GM23338 (cell line): ENCODE results near the gene UBE3A. TPM values are rescaled to one million over a fixed set of nuclear protein-coding genes. Genes with fewer than 3 reads are reported as not detected.

Source experiments
- ATAC-seq: fragments of 200-7000 bp; cut with Tn5 transposase; 3 replicates; pipeline ENCODE4 v1.9.1; 2020
- DNase-seq: peaks from one replicate; pipeline ENCODE4 v3.0.0-alpha.2; 2015; ENCODE audit warnings: low spot score
- H2AFZ ChIP-seq: fragments of 200-600 bp; sonication (generic); 2 replicates; pipeline ENCODE4 v1.8.0; 2016; ENCODE audit warnings: antibody characterized with exemption, mild to moderate bottlenecking, moderate library complexity
- H3F3A ChIP-seq: fragments of 200-600 bp; sonication (generic); replicated peaks from 2 replicates; pipeline ENCODE4 v1.8.0; 2017; ENCODE audit warnings: antibody characterized with exemption, mixed run types, low read depth
- H3K27ac ChIP-seq: fragments of 200-600 bp; sonication (generic); 2 replicates; pipeline ENCODE4 v1.6.1; 2016; ENCODE audit warnings: low read depth
- H3K27me3 ChIP-seq: fragments of 200-600 bp; sonication (generic); 2 replicates; pipeline ENCODE4 v1.8.0; 2016; ENCODE audit warnings: mild to moderate bottlenecking, mixed run types, moderate library complexity; ENCODE audit not compliant: insufficient read depth
- H3K36me3 ChIP-seq: fragments of 200-600 bp; sonication (generic); 2 replicates; pipeline ENCODE4 v1.8.0; 2016; ENCODE audit warnings: mild to moderate bottlenecking; ENCODE audit not compliant: insufficient read depth
- H3K4me1 ChIP-seq: fragments of 200-600 bp; sonication (generic); 2 replicates; pipeline ENCODE4 v1.8.0; 2016; ENCODE audit warnings: mild to moderate bottlenecking, moderate library complexity; ENCODE audit not compliant: insufficient read depth
- H3K4me2 ChIP-seq: fragments of 200-600 bp; sonication (generic); 2 replicates; pipeline ENCODE4 v1.7.1; 2017; ENCODE audit warnings: mixed run types
- H3K4me3 ChIP-seq: fragments of 200-600 bp; sonication (generic); 2 replicates; pipeline ENCODE4 v1.6.1; 2016; ENCODE audit warnings: mixed run types
- H3K79me2 ChIP-seq: fragments of 200-600 bp; sonication (generic); replicated peaks from 2 replicates; pipeline ENCODE4 v1.8.0; 2017; ENCODE audit warnings: mild to moderate bottlenecking; ENCODE audit not compliant: insufficient read depth
- H3K9me2 ChIP-seq: fragments of 200-600 bp; sonication (generic); 2 replicates; pipeline ENCODE4 v1.8.0; 2017; ENCODE audit not compliant: insufficient read depth
- H4K20me1 ChIP-seq: fragments of 200-600 bp; sonication (generic); replicated peaks from 2 replicates; pipeline ENCODE4 v1.8.0; 2017; ENCODE audit warnings: mild to moderate bottlenecking; ENCODE audit not compliant: insufficient read depth
- H3K27ac Mint-ChIP-seq: 2 replicates; pipeline ENCODE4 v1.8.0; 2020; ENCODE audit warnings: inconsistent platforms, mild to moderate bottlenecking, moderate library complexity, mixed read lengths
- H3K27me3 Mint-ChIP-seq: 3 replicates; pipeline ENCODE4 v1.8.0; 2022; ENCODE audit warnings: low read depth, mild to moderate bottlenecking, moderate library complexity, mixed read lengths, inconsistent platforms; ENCODE audit not compliant: insufficient read depth, poor library complexity
- H3K36me3 Mint-ChIP-seq: 3 replicates; pipeline ENCODE4 v1.8.0; 2021; ENCODE audit warnings: low read depth, mild to moderate bottlenecking, inconsistent platforms, moderate library complexity, mixed read lengths
- H3K4me1 Mint-ChIP-seq: 3 replicates; pipeline ENCODE4 v1.8.0; 2020; ENCODE audit warnings: mild to moderate bottlenecking, inconsistent platforms, mixed read lengths
- H3K4me3 Mint-ChIP-seq: 3 replicates; pipeline ENCODE4 v1.8.0; 2021; ENCODE audit warnings: moderate library complexity, mild to moderate bottlenecking, inconsistent platforms, mixed read lengths
- H3K9me3 Mint-ChIP-seq: 3 replicates; pipeline ENCODE4 v1.8.0; 2020; ENCODE audit warnings: moderate library complexity, mild to moderate bottlenecking, inconsistent platforms, mixed read lengths
- CREB1 ChIP-seq: fragments of 250-450 bp; sonication (Bioruptor Pico); IDR thresholded peaks from 2 replicates; pipeline ENCODE4 v1.5.0; 2020; ENCODE audit warnings: low read depth, mild to moderate bottlenecking, moderate library complexity
- ETS1 ChIP-seq: IDR thresholded peaks from 2 replicates; pipeline ENCODE4 v1.6.1; 2016; ENCODE audit warnings: antibody characterized with exemption
- EZH2 ChIP-seq: fragments of 200-600 bp; sonication (generic); IDR thresholded peaks from one replicate; pipeline ENCODE4 v1.8.0; 2017; ENCODE audit warnings: antibody characterized with exemption, mild to moderate bottlenecking, low read depth; ENCODE audit not compliant: unreplicated experiment
- EZH2phosphoT487 ChIP-seq: fragments of 200-600 bp; sonication (generic); IDR thresholded peaks from one replicate; pipeline ENCODE4 v1.8.1; 2018; ENCODE audit warnings: antibody characterized with exemption; ENCODE audit not compliant: unreplicated experiment
- JUNB ChIP-seq: IDR thresholded peaks from one replicate; pipeline ENCODE4 v1.6.1; 2016; ENCODE audit warnings: antibody characterized with exemption; ENCODE audit not compliant: unreplicated experiment
- POLR2AphosphoS5 ChIP-seq: IDR thresholded peaks from 2 replicates; pipeline ENCODE4 v1.6.1; 2016; ENCODE audit warnings: antibody characterized with exemption, low read depth
- REST ChIP-seq: IDR thresholded peaks from one replicate; pipeline ENCODE4 v1.6.1; 2018; ENCODE audit warnings: antibody characterized with exemption; ENCODE audit not compliant: unreplicated experiment
- ZNF114 ChIP-seq: fragments of 250-450 bp; sonication (Bioruptor Pico); IDR thresholded peaks from 2 replicates; pipeline ENCODE4 v1.5.0; 2020; ENCODE audit warnings: mild to moderate bottlenecking, moderate library complexity
- ZNF331 ChIP-seq: fragments of 250-450 bp; sonication (Bioruptor Pico); IDR thresholded peaks from 2 replicates; pipeline ENCODE4 v1.5.0; 2020; ENCODE audit warnings: low read depth, mild to moderate bottlenecking, moderate library complexity
- polyA plus RNA-seq: library from polyadenylated mRNA; unstranded; fragments of >200 nt; fragmentation: Nextera tagmentation; extraction: Ambion mirVana; gene quantifications from 2 replicates; pipeline ENCODE4 v1.2.1, GENCODE V29; 2016
- total RNA-seq: library from RNA; depleted of rRNA; stranded (reverse); fragments of >200 nt; shearing (Covaris generic); gene quantifications from 2 replicates; pipeline ENCODE4 v1.2.3, GENCODE V29; 2014

UBE3A gene
- total and polyA plus RNA-seq, 2 experiments from 2014 or later: 96.1 to 150 TPM

GRCh38 chr15:25392806-25393205 lies 46.0 kb downstream of the UBE3A start (continued):
- TF ChIP-seq REST (no peak), ZNF114 (CRISPR knock-in tag) (no peak), POLR2AphosphoS5 (no peak), ETS1 (no peak)

- H3K27ac ChIP-seq: no peak overlapping the region
- no peaks in the 10 kb centered on the region for H3K36me3 ChIP-seq
- TF ChIP-seq ZNF331 (no peak), JUNB (no peak), EZH2phosphoT487 (no peak)
- H3F3A ChIP-seq: no peaks in the 10 kb centered on the region
- DNase-seq: no peak
- H4K20me1 ChIP-seq: no peaks in the 10 kb centered on the region
- peaks cover 93% of the 10 kb centered on the region for H3K79me2 ChIP-seq
- peaks cover 6% of the 10 kb centered on the region; the same call in 1 of the 2 replicates for H3K4me1 ChIP-seq
- no peak for ATAC-seq
- H3K9me3 Mint-ChIP-seq: no peaks in the 10 kb centered on the region
- H3K4me3 ChIP-seq: no peak overlapping the region
- no peak overlapping the region for H3K4me3 Mint-ChIP-seq
- H3K36me3 Mint-ChIP-seq: peaks cover 20% of the 10 kb centered on the region; the same call in 2 of the 3 replicates
- no peaks in the 10 kb centered on the region; the same call in 1 of the 2 replicates for H3K9me2 ChIP-seq
- no peaks in the 10 kb centered on the region for H3K27me3 Mint-ChIP-seq
- no peaks in the 10 kb centered on the region for H3K27me3 ChIP-seq
- no peak overlapping the region for H3K27ac Mint-ChIP-seq
- no peak overlapping the region for H2AFZ ChIP-seq
- peaks cover 13% of the 10 kb centered on the region for H3K4me1 Mint-ChIP-seq
- H3K4me2 ChIP-seq: no peak overlapping the region
Measured at GRCh38 chr15:25391971-25392721, 46.7 kb downstream of the UBE3A start.

GRCh38 chr15:25385986-25386385 lies 52.8 kb downstream of the UBE3A start:
- peaks cover 14% of the 10 kb centered on the region for H4K20me1 ChIP-seq
- DNase-seq (no peak), ATAC-seq (no peak)
- Mint-ChIP-seq H3K9me3 (peaks cover 7% of the 10 kb centered on the region; the same call in 2 of the 3 replicates), H3K4me1 (no peaks in the 10 kb centered on the region), H3K27me3 (no peaks in the 10 kb centered on the region), H3K4me3 (no peak overlapping the region), H3K27ac (no peak overlapping the region), H3K36me3 (peaks cover 63% of the 10 kb centered on the region)
- no peak overlapping the region for H3K4me3 ChIP-seq
- no peak overlapping the region for H3K27ac ChIP-seq
- H3K27me3 ChIP-seq: no peaks in the 10 kb centered on the region
- no peaks in the 10 kb centered on the region for H3K36me3 ChIP-seq
- H2AFZ ChIP-seq: no peak overlapping the region
- H3F3A ChIP-seq: no peaks in the 10 kb centered on the region
- peaks cover 100% of the 10 kb centered on the region for H3K79me2 ChIP-seq
- no peak overlapping the region for H3K4me2 ChIP-seq
- no peaks in the 10 kb centered on the region; the same call in 1 of the 2 replicates for H3K9me2 ChIP-seq
- H3K4me1 ChIP-seq: no peaks in the 10 kb centered on the region
- no peak for TF ChIP-seq ETS1
- no peak for TF ChIP-seq REST
- no peak for TF ChIP-seq CREB1 (CRISPR knock-in tag)
- no peak for TF ChIP-seq EZH2
